ENCODE data around the gene MORN1.

DNA sequence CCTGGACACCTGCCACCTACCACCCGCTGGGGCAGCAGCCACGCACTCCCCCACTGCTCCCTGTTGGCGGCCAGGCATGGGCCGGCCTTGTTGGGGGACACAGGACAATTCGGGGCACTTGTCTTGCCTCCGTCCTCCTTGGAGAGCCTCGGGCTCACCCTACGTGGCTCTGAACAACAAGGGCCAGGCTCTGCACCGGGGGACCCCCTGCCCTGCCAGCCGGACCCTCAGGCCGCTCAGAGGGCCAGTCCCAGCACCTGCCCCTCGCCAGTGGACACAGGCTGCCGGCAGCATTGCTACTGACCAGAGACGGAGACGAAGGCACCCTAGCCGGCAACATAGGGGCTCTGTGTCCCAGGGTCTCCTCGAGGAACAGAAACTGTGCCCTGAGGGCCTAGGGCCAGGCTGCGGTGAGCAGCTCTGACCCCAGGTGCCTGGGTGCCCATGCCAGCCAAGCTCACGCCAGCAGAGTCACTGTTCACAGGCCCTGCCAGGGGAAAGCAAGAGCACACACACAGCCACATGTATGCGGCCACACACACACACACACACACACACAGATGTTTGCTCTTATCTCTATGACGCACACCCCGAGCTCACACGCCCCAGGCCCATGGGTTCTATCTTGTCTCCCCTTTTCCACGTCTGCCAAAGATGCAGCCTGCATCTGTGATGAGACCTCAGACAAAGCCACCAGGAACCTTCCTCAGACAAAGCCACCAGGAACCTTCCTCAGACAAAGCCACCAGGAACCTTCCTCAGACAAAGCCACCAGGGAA lies 45.9 kb downstream of the MORN1 start:
- TF ChIP-seq POLR2AphosphoS5 (IDR thresholded peaks at IDR 0.05; ENCODE audit: borderline replicate concordance, low read depth, low read length) (no peak), EZH2 (IDR thresholded peaks at IDR 0.05) (no peak)

All from SK-N-MC (cell line).